Mammary epithelial cell (primary cell): ENCODE data around the gene GALNT17.

Experiments
- CTCF ChIP-seq, 2 donors: IDR thresholded peaks in 1 of 2; conservative IDR thresholded peaks in 1 of 2; 2 replicates each; pipeline ENCODE4 v1.5.1; 2011 to 2012; ENCODE audit warnings: inconsistent platforms in 2 of 2, low read length in 2 of 2, mild to moderate bottlenecking in 2 of 2, control low read depth in 1 of 2, low read depth in 1 of 2; ENCODE audit not compliant: insufficient read depth in 1 of 2; ENCODE audit errors: extremely low read depth in 1 of 2
- EZH2 ChIP-seq: IDR thresholded peaks from 2 replicates; pipeline ENCODE4 v1.6.1; 2012; ENCODE audit warnings: low read length, inconsistent platforms, borderline replicate concordance

GRCh38 chr7:71144963-71145362, 13.0 kb downstream of the GALNT17 start:
- TF ChIP-seq CTCF (conservative IDR thresholded peaks at IDR 0.05 in 1 of 2, IDR thresholded peaks at IDR 0.05 in 1 of 2; ENCODE audit: extremely low read depth in 1 of 2, insufficient read depth in 1 of 2, low read depth in 1 of 2, low read length in 2 of 2) (no peak), EZH2 (no peak)
